Measurements from ENCODE around the gene CST6.

CST6 gene, protein sequence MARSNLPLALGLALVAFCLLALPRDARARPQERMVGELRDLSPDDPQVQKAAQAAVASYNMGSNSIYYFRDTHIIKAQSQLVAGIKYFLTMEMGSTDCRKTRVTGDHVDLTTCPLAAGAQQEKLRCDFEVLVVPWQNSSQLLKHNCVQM

DNA sequence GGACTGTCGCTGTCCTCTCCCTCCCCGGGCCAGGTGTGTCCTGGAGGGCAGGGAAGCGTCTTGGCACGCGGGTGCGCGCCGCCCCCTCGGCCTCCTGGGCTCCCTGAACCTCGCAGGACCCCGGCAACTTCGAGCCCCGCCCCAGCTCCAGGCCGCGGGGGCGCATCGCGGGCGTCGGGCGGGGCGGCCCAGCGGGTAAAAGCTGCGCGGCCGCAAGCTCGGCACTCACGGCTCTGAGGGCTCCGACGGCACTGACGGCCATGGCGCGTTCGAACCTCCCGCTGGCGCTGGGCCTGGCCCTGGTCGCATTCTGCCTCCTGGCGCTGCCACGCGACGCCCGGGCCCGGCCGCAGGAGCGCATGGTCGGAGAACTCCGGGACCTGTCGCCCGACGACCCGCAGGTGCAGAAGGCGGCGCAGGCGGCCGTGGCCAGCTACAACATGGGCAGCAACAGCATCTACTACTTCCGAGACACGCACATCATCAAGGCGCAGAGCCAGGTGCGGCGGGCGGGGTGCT is at the start of gene CST6:
Gene CST6, plus strand, starts transcription at position 224 of the 519 bp plus-strand sequence. Its CDS starts 37 bp downstream, at position 261.
- DNase-seq (ENCODE audit: low read depth) = no peak

DNA sequence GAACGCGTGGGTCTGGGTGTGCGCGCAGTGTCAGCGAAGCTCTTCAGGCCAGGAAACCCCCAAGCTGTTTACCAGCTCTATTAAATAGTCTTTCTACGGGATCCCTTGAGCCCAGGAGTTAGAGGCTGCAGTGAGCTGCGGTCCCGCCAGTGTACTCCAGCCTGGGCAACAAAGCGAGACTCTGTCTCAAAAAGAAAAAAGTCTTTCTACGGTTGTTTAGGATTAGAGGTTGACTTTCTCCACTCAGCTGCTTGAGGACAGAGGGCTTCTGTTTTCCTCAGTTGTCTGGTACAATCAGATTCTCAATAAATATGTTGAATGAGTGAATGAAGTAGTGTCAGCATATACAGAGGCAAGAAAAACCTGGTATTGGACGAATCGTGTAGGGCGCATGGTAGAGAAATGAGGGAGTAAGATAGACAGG is 49.7 kb upstream of the CST6 start:
- peak; percentile 27 for DNase-seq (ENCODE audit: low read depth)

DNA sequence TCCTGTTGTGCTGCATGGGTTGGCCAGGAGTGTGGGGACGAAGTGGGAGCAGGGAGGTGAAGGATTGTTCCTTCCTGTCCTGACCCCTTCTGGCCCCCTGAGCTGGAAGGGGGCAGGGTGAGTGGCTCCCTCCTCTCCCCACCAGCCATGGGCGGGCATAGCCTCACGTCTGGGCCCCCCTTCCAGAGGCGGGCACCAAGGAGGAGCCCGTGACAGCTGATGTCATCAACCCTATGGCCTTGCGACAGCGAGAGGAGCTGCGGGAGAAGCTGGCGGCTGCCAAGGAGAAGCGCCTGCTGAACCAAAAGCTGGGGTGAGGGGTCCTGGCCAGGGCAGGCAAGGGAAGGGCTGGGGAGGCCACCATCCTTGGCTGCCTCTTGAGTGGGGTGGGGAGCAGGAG is 46.9 kb upstream of the CST6 start:
- DNase-seq (ENCODE audit: low read depth) = no peak

DNA sequence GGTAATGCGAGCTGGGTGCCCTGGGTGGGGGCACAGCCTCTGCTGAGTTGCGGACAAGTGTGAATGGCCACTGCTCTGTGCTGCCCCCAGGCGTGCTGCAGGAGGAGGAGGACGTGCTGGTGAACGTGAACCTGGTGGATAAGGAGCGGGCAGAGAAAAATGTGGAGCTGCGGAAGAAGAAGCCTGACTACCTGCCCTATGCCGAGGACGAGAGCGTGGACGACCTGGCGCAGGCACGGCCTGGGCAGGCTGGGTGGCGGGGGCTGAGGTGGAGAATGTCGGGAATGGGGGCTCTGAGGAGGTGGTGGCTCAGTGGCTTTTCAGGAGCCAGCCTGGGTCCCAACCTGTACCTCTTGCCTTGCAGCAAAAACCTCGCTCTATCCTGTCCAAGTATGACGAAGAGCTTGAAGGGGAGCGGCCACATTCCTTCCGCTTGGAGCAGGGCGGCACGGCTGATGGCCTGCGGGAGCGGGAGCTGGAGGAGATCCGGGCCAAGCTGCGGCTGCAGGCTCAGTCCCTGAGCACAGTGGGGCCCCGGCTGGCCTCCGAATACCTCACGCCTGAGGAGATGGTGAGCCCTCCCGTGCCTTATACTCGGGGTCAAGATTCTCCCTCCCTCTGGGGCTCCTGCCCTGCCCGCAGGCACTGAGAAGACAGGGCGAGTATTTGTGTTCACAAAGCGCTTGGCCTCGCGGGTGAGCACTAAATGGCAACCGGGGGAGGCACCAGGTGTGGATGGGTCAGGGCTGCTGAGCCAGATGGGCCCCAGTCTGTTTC is 45.6 kb upstream of the CST6 start:
- no peak for DNase-seq (ENCODE audit: low read depth)

DNA sequence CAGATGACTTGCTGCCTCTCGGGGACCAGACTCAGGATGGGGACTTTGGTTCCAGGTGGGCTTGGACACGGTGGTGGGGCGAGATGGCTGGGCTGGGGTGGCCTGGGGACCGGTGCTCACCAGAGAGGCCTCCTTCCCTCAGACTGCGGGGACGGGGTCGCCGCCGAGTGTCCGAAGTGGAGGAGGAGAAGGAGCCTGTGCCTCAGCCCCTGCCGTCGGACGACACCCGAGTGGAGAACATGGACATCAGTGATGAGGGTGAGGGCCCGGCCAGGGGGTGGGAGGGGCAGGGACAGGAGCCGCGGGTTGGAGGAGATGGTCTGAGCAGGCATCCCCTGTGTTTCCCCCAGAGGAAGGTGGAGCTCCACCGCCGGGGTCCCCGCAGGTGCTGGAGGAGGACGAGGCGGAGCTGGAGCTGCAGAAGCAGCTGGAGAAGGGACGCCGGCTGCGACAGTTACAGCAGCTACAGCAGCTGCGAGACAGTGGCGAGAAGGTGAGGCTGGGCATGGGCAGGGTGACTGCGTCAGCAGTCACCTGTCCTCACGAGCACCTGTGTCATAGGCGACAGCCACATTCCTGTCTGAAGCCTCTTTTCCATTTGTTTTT is 44.4 kb upstream of the CST6 start:
- no peak for DNase-seq (ENCODE audit: low read depth)

DNA sequence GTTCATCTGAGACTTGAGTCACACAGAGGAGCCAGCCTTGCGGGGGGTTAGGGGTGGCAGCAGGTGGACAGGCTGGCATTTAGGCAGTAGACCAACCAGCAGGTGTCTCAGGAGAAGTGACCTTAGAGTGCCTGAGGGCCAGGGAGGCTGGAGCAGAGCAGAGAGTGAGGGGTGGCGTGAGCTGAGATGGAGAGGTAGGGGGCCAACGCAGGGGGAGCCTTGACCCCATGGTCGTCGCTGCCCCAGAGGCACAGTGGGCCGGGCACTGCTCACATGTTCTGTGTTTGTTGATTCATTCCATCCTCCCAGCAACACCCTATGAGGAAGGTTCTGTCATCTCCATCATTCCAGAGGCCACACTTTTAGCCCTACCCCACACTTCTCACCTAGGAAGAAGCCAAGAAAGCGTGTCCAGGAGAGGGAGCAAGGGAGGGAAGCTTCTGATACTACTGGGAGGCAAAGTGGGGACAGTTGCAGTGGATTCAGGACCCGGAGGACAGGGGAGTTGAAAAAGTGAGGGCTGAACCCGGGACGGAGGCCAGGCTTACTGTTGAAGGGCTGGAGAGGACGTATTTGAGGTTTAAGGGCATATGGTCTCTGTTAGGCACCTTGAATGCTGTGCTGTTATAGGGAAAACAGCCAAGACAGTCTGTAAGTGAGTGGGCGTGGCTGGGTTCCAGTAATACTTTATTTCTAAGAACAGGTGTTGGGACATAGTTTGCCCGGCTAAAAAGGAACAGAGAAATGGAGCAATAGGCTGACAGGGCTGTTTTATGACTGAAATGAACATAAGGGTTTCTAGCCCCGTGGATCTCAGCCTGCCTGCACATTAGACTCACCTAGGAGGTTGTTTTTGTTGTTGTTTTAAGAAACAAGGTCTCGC is 43.0 kb upstream of the CST6 start:
- no peak for DNase-seq (ENCODE audit: low read depth)

DNA sequence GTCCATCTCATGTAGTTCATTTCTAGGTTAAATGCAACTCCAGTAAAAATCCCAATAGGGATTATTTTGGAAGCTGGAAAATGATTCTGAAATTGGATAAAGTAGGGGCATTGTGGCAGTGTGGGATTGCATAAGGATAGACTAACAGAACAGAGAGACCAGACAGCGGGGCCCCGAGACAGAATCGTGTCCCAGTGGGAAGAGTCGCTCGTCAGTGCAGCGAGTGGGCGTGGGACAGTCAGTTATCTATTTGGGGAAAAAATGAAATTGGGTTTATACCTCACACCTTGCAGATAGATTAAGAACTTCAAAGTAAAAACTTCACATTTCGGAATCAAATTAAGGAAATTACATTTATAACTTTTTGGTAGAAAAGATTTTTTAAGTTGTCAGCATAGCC is 39.7 kb upstream of the CST6 start:
- DNase-seq (ENCODE audit: low read depth) = no peak

DNA sequence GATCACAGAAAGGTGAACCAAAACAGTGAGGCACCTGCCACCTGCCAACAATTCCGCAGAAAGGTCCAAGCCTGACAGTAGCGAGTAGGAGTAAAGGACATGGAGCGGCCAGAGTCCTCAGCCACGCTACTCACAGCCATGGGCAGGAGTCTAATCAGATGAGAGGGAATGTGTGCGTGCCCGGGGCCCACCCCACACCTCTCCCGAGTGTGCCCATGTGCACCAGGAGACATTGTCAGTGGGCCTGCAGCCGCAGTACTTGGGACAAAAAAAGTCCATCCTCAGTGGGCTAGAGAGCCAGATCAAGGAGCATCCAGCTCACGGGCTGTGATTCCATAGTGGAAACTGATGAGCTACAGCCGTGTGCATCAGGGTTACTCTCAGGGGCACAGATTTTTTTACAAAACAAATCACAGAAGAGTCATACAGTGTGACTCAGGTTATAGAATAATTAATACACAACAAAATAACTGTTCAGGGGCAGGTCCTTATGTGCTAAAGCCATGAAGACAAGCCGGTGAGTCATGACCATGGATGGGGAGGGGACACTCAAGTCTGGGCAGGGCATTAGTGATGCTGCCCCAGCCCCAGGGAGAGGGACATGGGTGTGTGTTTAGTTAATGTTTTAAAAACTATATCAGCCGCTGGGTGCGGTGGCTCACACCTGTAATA is 38.2 kb upstream of the CST6 start:
- no peak for DNase-seq (ENCODE audit: low read depth)

DNA sequence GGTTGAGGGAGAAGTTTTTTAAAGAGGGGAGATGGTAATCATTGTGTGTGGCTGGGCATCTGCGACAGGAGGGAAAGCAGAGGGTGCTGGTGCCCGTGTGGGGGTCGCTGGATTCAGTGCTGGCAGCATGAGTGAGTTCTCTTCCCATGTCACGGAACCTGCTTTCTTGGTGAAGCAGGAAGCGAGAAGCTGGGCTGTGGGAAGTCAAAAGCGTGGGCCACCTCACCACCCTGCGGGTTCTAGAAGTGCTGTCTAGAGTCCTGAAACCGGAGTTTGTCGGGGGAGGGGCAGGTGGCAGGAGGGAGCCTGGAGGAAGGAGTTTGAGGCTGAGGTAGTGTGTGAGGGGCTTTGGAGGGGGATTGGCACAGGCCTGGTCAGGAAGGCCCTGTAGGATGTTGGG is 36.0 kb upstream of the CST6 start:
- DNase-seq (ENCODE audit: low read depth) = no peak

DNA sequence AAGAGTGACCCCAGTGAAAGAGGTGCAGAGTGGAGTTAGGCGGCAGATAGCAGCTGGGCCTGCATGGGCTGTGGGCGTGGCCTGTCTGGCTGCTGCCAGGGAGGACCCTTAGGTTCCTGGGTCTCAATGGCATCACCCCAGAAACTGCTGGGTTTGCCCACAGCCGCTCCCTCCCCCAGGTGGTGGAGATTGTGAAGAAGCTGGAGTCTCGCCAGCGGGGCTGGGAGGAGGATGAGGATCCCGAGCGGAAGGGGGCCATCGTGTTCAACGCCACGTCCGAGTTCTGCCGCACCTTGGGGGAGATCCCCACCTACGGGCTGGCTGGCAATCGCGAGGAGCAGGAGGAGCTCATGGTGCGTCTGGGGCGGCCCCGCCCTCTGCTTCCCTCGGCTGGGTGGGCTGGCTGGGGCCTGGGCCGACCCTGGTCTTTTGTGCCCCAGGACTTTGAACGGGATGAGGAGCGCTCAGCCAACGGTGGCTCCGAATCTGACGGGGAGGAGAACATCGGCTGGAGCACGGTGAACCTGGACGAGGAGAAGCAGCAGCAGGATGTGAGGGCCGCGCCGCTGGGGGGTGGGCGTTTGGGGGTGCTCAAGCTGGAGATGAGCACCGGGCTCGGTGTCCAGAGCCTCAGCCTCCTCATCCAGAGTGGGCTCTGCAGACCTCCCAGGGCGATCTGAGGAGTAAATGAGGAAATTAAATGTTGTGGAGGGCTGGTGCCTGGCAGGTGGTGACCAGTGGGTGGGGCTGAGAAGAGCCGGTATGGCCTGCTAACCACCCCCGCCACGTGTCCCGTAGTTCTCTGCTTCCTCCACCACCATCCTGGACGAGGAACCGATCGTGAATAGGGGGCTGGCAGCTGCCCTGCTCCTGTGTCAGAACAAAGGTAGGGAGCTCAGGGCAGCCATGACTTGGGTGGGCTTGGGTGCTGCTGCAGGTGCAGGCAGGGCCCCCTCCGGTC is 35.3 kb upstream of the CST6 start:
- no peak for DNase-seq (ENCODE audit: low read depth)

DNA sequence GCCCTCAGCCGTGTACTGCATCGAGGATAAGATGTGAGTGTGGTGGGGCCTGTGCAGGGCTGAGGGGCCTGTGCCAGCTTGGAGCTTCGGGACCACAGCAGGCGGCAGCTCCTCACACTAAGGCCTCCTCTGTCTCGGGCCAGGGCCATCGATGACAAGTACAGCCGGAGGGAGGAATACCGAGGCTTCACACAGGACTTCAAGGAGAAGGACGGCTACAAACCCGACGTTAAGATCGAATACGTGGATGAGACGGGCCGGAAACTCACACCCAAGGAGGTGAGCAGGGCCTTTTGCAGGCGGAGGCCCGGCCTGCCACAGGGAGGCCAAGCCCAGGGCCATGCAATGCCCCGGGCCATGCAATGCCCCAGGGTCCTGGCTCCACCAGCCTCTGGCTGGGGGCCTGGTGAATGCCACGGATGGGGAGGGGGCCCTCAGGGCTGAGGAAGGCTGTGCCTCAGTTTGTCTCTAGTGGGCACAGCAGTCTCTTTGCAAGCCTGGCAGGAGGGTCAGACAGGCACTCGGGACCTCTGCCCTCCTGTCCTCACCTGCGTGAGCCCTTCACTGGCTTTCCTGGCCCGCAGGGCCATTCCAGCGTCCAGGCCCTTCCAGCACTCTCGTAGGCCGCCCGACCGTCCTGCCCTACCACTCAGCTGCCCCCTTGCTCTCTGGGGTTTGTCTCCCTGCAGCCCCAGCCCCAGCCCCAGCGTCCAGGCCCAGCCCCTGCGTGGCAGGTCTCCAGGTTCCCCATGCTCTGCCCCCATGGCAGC is 34.0 kb upstream of the CST6 start:
- DNase-seq (ENCODE audit: low read depth) = no peak

DNA sequence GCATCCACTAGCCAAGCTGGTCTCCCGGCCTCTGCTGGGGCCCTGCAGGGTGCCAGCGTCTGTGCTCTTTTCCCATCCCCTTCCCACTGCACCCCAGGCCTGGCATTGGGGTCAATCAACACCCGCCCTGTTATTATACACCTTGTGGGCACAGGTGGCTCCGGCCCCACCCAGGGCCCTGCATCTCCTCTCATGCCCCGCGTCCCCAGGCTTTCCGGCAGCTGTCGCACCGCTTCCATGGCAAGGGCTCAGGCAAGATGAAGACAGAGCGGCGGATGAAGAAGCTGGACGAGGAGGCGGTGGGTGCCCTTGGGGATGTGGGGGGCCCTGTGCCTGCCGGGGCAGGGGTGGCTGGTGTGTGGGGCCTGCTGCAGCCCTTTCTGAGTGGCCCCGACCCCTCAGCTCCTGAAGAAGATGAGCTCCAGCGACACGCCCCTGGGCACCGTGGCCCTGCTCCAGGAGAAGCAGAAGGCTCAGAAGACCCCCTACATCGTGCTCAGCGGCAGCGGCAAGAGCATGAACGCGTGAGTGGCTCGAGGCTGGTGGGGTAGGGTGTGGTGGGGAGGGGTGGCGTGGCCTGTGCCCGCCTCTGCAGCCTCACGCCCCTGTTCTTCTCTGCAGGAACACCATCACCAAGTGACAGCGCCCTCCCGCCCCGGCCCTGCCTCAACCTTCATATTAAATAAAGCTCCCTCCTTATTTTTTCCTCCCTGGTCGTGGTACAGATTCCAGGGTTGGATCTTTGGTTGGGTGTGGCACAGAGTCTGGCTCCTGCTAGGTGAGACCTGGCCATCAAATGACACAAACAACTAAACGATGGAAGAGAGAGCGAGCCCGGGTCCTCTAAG is 33.2 kb upstream of the CST6 start:
- no peak for DNase-seq (ENCODE audit: low read depth)

DNA sequence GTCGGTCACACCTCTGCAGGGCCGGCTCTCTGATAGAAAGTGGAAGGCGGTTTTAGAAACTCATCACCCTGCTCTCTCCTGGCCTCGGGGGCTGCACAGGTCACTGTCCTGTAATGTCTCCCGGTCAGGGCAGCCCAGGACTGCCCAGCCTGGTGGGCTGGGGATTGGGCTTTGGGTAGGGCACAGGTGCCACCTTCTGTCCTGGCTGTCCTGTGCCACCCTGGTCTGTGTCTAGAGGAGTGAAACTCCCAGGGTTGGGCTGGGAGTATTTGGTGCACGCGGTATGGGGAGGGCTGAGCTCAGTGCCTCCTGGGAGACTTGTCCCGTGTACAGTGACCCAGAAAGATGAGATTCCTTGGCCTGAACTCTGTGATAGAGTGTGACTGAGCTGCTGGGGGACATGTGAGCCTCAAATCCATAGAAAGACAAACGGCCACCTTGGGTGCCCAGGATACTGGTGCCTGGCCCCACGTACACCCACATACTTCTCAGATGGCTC is 32.5 kb upstream of the CST6 start:
- no peak for DNase-seq (ENCODE audit: low read depth)

DNA sequence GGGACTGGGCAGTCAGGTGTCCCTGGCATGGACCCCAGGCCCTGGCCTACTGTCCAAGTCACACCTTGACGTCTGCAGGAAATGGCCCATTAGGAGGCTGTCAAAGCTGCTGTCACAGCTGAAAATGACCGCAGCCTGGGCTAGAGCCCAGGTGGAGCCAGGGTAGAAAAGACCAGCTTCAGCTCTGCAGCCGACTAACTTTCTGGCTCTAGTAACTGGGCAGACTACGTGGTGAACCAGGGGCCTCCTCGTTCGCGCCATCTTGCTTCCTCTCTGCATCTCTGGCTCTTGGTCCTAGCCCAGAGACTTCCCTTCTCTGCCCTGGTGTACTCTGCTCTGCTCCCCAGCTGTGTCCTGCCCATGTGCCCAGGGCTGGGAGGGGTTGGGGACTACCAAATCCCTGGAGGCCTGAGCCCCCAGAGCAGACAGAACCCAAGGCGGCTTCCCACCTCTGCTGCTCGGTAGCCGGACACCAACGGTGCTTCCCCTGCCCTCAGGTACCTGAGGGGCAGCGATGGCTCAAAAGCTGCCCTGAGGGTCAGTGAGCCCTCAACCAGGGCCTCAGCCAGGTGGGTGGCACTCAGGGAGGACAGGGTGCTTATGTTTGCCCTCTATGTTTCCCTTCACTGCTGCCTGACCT is 30.6 kb upstream of the CST6 start:
- DNase-seq (ENCODE audit: low read depth) = no peak

DNA sequence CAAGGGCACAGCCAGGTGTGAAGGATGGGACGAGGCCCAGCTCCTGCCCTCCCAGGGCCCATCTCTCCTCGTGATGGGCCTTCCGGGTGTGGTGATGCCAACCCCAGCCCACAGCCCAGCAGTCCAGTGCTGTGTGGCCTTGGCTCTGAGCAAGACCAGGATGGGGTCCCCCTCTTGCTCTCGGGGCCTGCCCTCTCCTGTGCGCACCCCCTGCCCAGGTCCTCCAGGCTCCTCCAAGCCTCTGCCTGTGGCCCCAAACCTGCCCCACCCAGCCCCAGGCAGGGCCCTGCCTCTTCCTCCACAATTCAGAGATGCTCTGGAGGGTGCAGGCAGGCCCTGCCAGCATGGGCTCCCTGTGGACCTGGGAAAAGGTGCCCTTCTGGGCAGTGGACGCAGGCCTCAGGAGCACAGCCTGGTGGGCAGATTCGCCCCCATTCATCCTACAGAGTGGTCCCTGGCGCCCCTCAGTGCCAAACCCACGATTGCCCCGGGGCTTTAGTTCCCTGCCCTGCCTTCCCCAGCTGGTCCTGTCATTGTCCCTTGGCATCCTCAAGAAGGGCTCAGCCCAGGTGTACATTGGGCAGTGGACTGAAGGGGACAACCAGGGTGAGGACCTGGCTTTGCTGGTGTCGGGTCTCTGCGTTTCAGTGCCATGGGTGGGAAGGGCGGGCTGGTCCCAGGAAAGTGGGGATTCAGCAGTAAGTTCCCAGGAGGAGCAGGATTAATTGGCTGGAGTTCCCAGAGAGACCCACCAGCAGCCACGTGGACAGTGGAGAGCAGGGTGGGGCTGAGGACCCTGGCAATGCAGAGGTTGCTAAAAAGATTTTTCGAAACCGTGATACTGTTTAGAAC is 29.6 kb upstream of the CST6 start:
- no peak for DNase-seq (ENCODE audit: low read depth)

DNA sequence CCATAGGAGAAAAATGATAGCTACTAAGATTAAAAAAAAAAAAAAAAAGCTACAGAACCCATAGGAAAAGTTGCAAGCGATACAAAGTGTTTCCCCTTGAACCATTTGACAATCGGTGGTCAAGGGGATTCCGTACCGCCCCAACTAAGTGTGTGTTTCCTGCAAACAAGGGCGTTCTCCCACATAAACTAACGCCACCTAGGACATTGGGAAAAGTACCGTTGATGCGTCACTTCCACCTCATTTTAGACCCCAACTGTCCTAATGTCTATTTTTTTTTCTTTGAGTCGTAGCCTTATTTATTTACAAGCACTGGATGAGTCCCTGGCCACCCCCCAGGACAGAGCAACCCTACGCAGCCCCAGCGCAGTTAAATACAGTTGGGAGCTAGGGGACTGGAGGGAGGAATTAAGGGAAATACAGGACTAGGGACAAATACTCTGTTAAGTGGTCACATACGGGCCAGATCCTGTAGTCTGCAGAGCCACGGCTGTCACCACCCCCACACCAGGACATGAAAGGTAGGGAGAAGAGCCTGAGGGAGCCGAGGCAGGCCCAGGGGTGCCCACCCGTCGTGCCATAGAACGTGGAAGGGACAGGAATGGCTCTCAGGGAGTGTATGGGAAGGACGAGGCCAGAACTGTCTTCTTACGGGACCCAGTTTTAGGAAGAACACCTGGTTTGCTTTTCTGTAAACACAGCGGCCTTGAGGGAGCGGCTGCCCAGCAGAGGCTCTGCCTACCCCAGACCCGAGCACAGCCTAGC is 28.8 kb upstream of the CST6 start:
- no peak for DNase-seq (ENCODE audit: low read depth)
